SU-DHL-6 (cell line): Measurements from ENCODE around the gene GAGE1.
"Not testable (repeated sequence)": the region's sequence is repeated elsewhere in the genome, so short reads cannot be mapped to it uniquely, and the experiment has no call there.

Experiments
- CTCF ChIP-seq: fragments of 200-600 bp; sonication (generic); IDR thresholded peaks from one replicate; pipeline ENCODE4 v1.5.1; 2017; ENCODE audit warnings: antibody characterized with exemption, mild to moderate bottlenecking, low read length, moderate library complexity; ENCODE audit not compliant: insufficient read depth, poor library complexity, severe bottlenecking
- EZH2phosphoT487 ChIP-seq: fragments of 200-600 bp; sonication (generic), shearing (Covaris generic); conservative IDR thresholded peaks from 2 replicates; pipeline ENCODE4 v1.6.1; 2018; ENCODE audit warnings: mild to moderate bottlenecking, antibody characterized with exemption, low read length, moderate library complexity, mixed read lengths

GRCh38 chrX:49550989-49551388, 47.8 kb upstream of the GAGE1 start, which contains the start of gene GAGE12E:
- TF ChIP-seq CTCF, EZH2phosphoT487: not testable (repeated sequence)
